Right lobe of liver (tissue), 6 donors: ENCODE results near the gene MYLK. TPM values are rescaled to one million over a fixed set of nuclear protein-coding genes. Genes with fewer than 3 reads are reported as not detected.

Experiments used
- ATAC-seq, 4 donors: fragments of 200-7000 bp; cut with Tn5 transposase; one replicate each; pipeline ENCODE4 v1.9.1; 2020; ENCODE audit warnings: mild to moderate bottlenecking in 4 of 4, moderate library complexity in 4 of 4
- DNase-seq, 3 donors: peaks; one replicate each; pipeline ENCODE4 v3.0.0-alpha.2; 2020
- H3K27ac ChIP-seq, 3 donors: fragments of 200-600 bp; one replicate each; pipeline ENCODE4 v1.8.0; 2022
- H3K27me3 ChIP-seq, 2 donors: fragments of 200-600 bp; one replicate each; pipeline ENCODE4 v1.8.0; 2022
- H3K36me3 ChIP-seq, 4 donors: fragments of 200-600 bp; sonication (generic) in 1 of 4; one replicate each; pipeline versions ENCODE4 v1.5.1 to v1.8.0; 2017 to 2022; ENCODE audit warnings: control low read depth in 1 of 4
- H3K4me1 ChIP-seq, 4 donors: fragments of 200-600 bp; sonication (generic) in 1 of 4; one replicate each; pipeline versions ENCODE4 v1.5.1 to v1.8.0; 2017 to 2022; ENCODE audit warnings: control low read depth in 1 of 4
- H3K4me3 ChIP-seq, 3 donors: fragments of 200-600 bp; one replicate each; pipeline ENCODE4 v1.8.0; 2022
- H3K9me3 ChIP-seq, 4 donors: fragments of 200-600 bp; sonication (generic) in 1 of 4; one replicate each; pipeline versions ENCODE4 v1.5.1 to v1.8.0; 2017 to 2022; ENCODE audit warnings: control low read depth in 1 of 4
- CTCF ChIP-seq, 4 donors: fragments of 200-600 bp in 3 of 4; fragments of 450-650 bp in 1 of 4; IDR thresholded peaks; one replicate each; pipeline versions ENCODE4 v1.5.1 to v1.8.0; 2016 to 2022; ENCODE audit warnings: antibody characterized with exemption in 4 of 4, mild to moderate bottlenecking in 2 of 4
- POLR2A ChIP-seq: fragments of 450-650 bp; IDR thresholded peaks from one replicate; pipeline ENCODE4 v1.6.1; 2017; ENCODE audit warnings: antibody characterized with exemption, mild to moderate bottlenecking
- WGBS: methylation state at CpG from one replicate; pipeline ENCODE4 v1.1.6; 2018; ENCODE audit warnings: low coverage, low lambda C conversion rate; ENCODE audit not compliant: insufficient coverage; ENCODE audit errors: missing lambda C conversion rate; 5-methylcytosine and 5-hydroxymethylcytosine counted together
- intact Hi-C, 2 donors: fragments of 100-400 bp; cut with DNase I; formaldehyde crosslinking; loops; one replicate each; pipeline versions ENCODE4 v1.11.2 to v1.14.1; 2022
- total RNA-seq, 6 experiments: library from RNA; depleted of rRNA in 2 of 6; stranded (reverse); fragments of >200 nt in 2 of 6; fragmentation: NEBNext Ultra II Directional in 3 of 6; extraction: Animal tissue kit (Norgen Biotek cat#: 25700) in 3 of 6; gene quantifications; one replicate each; pipeline versions ENCODE4 v1.1.0 to v1.2.4, GENCODE V29; 2016 to 2023
- donor health status: DM: no; HTN: yes; CAD: no.
- donor health status: DM: no; HTN: no; CAD: no.
- donor health status: DM: no; HTN: no; CAD: no.
- donor health status: DM: no; HTN: yes; CAD: no.
- donor health status: DM: no; HTN: yes; CAD: no.

Gene MYLK
- total RNA-seq, 6 experiments from 2014 or later = 61.1 to 146 (median 97.8) TPM

GRCh38 chr3:123716411-123716810, 167.7 kb downstream of the MYLK start:
- TF ChIP-seq POLR2A = no peak
- no peak for TF ChIP-seq CTCF (IDR thresholded peaks at IDR 0.05)
- intact Hi-C loops = no loop called here
- no peak overlapping the region for H3K27ac ChIP-seq
- H3K36me3 ChIP-seq = peaks cover 0 to 46% (median 5%) of the 10 kb centered on the region in 4 donors
- DNase-seq (no peak), ATAC-seq (no peak)
- no peaks in the 10 kb centered on the region for H3K9me3 ChIP-seq
- H3K4me1 ChIP-seq = no peaks in the 10 kb centered on the region
- no peaks in the 10 kb centered on the region for H3K27me3 ChIP-seq
- H3K4me3 ChIP-seq = no peak overlapping the region
- WGBS = 88% methylated on average over 4 of the region's 4 CpGs

- no peak overlapping the region for H3K4me3 ChIP-seq
- intact Hi-C loops = no loop called here
- no peak for TF ChIP-seq POLR2A
- no peak for TF ChIP-seq CTCF (IDR thresholded peaks at IDR 0.05)
- H3K36me3 ChIP-seq = peaks cover 0 to 56% (median 15%) of the 10 kb centered on the region in 4 donors
- no peak overlapping the region for H3K27ac ChIP-seq
- WGBS = 90% methylated on average over 6 of the region's 8 CpGs
- no peaks in the 10 kb centered on the region for H3K9me3 ChIP-seq
- no peaks in the 10 kb centered on the region for H3K4me1 ChIP-seq
- DNase-seq = no peak
- no peaks in the 10 kb centered on the region for H3K27me3 ChIP-seq
- peak in 1 of 4 donors; percentile 23 for ATAC-seq
These were observed 170.9 kb downstream of the MYLK start for GRCh38 chr3:123713211-123713610.

GRCh38 chr3:123712077-123712860, 171.9 kb downstream of the MYLK start:
- Histone ChIP-seq H3K4me1 (no peaks in the 10 kb centered on the region), H3K36me3 (peaks cover 0 to 62% (median 20%) of the 10 kb centered on the region in 4 donors), H3K4me3 (no peak overlapping the region), H3K27ac (no peak overlapping the region), H3K9me3 (no peaks in the 10 kb centered on the region), H3K27me3 (no peaks in the 10 kb centered on the region)
- DNase-seq (no peak), ATAC-seq (peak; percentile 40 to 65 (median 52))
- WGBS = 66% methylated on average over 3 of the region's 14 CpGs
- TF ChIP-seq CTCF (IDR thresholded peaks at IDR 0.05) (no peak), POLR2A (no peak)
- intact Hi-C loops = no loop called here

- Histone ChIP-seq H3K4me1 (no peaks in the 10 kb centered on the region), H3K36me3 (peaks cover 0 to 66% (median 21%) of the 10 kb centered on the region in 4 donors), H3K4me3 (no peak overlapping the region), H3K27ac (no peak overlapping the region), H3K27me3 (no peaks in the 10 kb centered on the region), H3K9me3 (no peaks in the 10 kb centered on the region)
- TF ChIP-seq CTCF (IDR thresholded peaks at IDR 0.05) = no peak
- no peak for TF ChIP-seq POLR2A
- intact Hi-C loops = no loop called here
- DNase-seq (no peak), ATAC-seq (no peak)
- WGBS = 90% methylated on average over 2 of the region's 3 CpGs
These were observed 172.8 kb downstream of the MYLK start for GRCh38 chr3:123711356-123711755.
